HepG2 (cell line): ENCODE measurements around the gene KDM7A. TPM values are rescaled to one million over a fixed set of nuclear protein-coding genes. Genes with fewer than 3 reads are reported as not detected.

Experiments used
- CCAR2 ChIP-seq: fragments of 200-400 bp; formaldehyde crosslinking; optimal IDR thresholded peaks from 2 replicates; pipeline ENCODE3; 2018; ENCODE audit warnings: low read depth, mild to moderate bottlenecking, low read length, moderate library complexity
- FOXO4 ChIP-seq: sonication (generic); formaldehyde crosslinking; conservative IDR thresholded peaks from 2 replicates; pipeline ENCODE4 v1.8.1; 2023; ENCODE audit warnings: missing genetic modification reagents
- HMG20B ChIP-seq: conservative IDR thresholded peaks from 2 replicates; pipeline ENCODE4 v1.6.1; 2016; ENCODE audit warnings: missing genetic modification reagents, missing compliant biosample characterization
- HNF4G ChIP-seq, 2 experiments: sonication (generic) in 1 of 2; formaldehyde crosslinking in 1 of 2; IDR thresholded peaks; 2 replicates each; pipeline versions ENCODE4 v1.4.0 to v1.6.1; 2011 to 2020; ENCODE audit warnings: borderline replicate concordance in 2 of 2, low read depth in 2 of 2, mild to moderate bottlenecking in 2 of 2, low read length in 1 of 2, missing genetic modification reagents in 1 of 2, moderate library complexity in 1 of 2
- HNRNPK ChIP-seq: fragments of 200-400 bp; formaldehyde crosslinking; IDR thresholded peaks from 2 replicates; pipeline ENCODE4 v1.6.1; 2018; ENCODE audit warnings: low read length, low read depth, moderate library complexity, mild to moderate bottlenecking; ENCODE audit not compliant: poor library complexity, severe bottlenecking
- HOXD1 ChIP-seq: sonication (generic); formaldehyde crosslinking; IDR thresholded peaks from 2 replicates; pipeline ENCODE4 v1.5.0; 2020; ENCODE audit warnings: missing genetic modification reagents
- NBN ChIP-seq: fragments of 450-650 bp; conservative IDR thresholded peaks from 2 replicates; pipeline ENCODE4 v1.6.1; 2017
- NFE2 ChIP-seq: sonication (generic); formaldehyde crosslinking; IDR thresholded peaks from 2 replicates; pipeline ENCODE4 v1.4.0; 2020; ENCODE audit warnings: missing genetic modification reagents
- ONECUT2 ChIP-seq: sonication (generic); formaldehyde crosslinking; IDR thresholded peaks from 2 replicates; pipeline ENCODE4 v1.4.0; 2020; ENCODE audit warnings: missing genetic modification reagents
- PHF21A ChIP-seq: sonication (generic); formaldehyde crosslinking; IDR thresholded peaks from 2 replicates; pipeline ENCODE4 v1.5.0; 2020; ENCODE audit warnings: mild to moderate bottlenecking, missing genetic modification reagents
- POLR2G ChIP-seq: fragments of 200-400 bp; formaldehyde crosslinking; IDR thresholded peaks from 2 replicates; pipeline ENCODE4 v1.6.1; 2018; ENCODE audit warnings: mild to moderate bottlenecking, low read depth, low read length, moderate library complexity
- RXRA ChIP-seq: sonication (generic); formaldehyde crosslinking; IDR thresholded peaks from 2 replicates; pipeline ENCODE4 v1.5.1; 2020; ENCODE audit warnings: missing genetic modification reagents
- SSRP1 ChIP-seq: IDR thresholded peaks from 2 replicates; pipeline ENCODE4 v1.6.1; 2016; ENCODE audit warnings: control low read depth
- ZBTB3 ChIP-seq: sonication (generic); formaldehyde crosslinking; IDR thresholded peaks from 2 replicates; pipeline ENCODE4 v1.4.0; 2020; ENCODE audit warnings: low read depth, mild to moderate bottlenecking, moderate library complexity, missing genetic modification reagents, borderline replicate concordance
- ZFP36 ChIP-seq: fragments of 150-350 bp; IDR thresholded peaks from 2 replicates; pipeline ENCODE4 v1.6.1; 2018; ENCODE audit warnings: borderline replicate concordance, low read length, low read depth; ENCODE audit not compliant: partially characterized antibody
- ZFP91 ChIP-seq: sonication (generic); formaldehyde crosslinking; IDR thresholded peaks from 2 replicates; pipeline ENCODE4 v1.9.0; 2022; ENCODE audit warnings: missing genetic modification reagents, mild to moderate bottlenecking, borderline replicate concordance
- ZNF124 ChIP-seq: sonication (generic); formaldehyde crosslinking; IDR thresholded peaks from 2 replicates; pipeline ENCODE4 v1.4.0; 2020; ENCODE audit warnings: missing genetic modification reagents
- ZNF329 ChIP-seq: sonication (generic); formaldehyde crosslinking; IDR thresholded peaks from 2 replicates; pipeline ENCODE4 v1.9.0; 2021; ENCODE audit warnings: low read depth, mild to moderate bottlenecking, missing genetic modification reagents
- ZNF350 ChIP-seq: sonication (generic); formaldehyde crosslinking; IDR thresholded peaks from 2 replicates; pipeline ENCODE4 v1.4.0; 2020; ENCODE audit warnings: mild to moderate bottlenecking, low read depth, missing genetic modification reagents, borderline replicate concordance
- ZNF530 ChIP-seq: sonication (generic); formaldehyde crosslinking; IDR thresholded peaks from 2 replicates; pipeline ENCODE4 v1.5.0; 2020; ENCODE audit warnings: low read depth, mild to moderate bottlenecking, missing genetic modification reagents
- ZNF746 ChIP-seq: sonication (generic); formaldehyde crosslinking; IDR thresholded peaks from 2 replicates; pipeline ENCODE4 v1.8.0; 2022; ENCODE audit warnings: mild to moderate bottlenecking, missing genetic modification reagents
- ZNF75D ChIP-seq: sonication (generic); formaldehyde crosslinking; IDR thresholded peaks from 2 replicates; pipeline ENCODE4 v1.8.1; 2023; ENCODE audit warnings: missing genetic modification reagents, mild to moderate bottlenecking, borderline replicate concordance
- polyA plus RNA-seq, 8 experiments: library from polyadenylated mRNA; depleted of rRNA in 3 of 8; stranded (reverse) in 7 of 8; unstranded in 1 of 8; fragments of >200 nt; fragmentation: Illumina TruSeq in 4 of 8; extraction: Trizol in 4 of 8; gene quantifications; 2 replicates each; pipeline versions ENCODE4 v1.2.1 to v1.2.3, GENCODE V29; 2011 to 2016; ENCODE audit warnings: low read depth in 4 of 8, missing spikeins in 1 of 8, mixed read lengths in 1 of 8; ENCODE audit not compliant: insufficient read depth in 1 of 8
- total RNA-seq, 5 experiments: library from RNA; depleted of rRNA; stranded (reverse); fragments of >200 nt; fragmentation: Illumina TruSeq; extraction: Trizol; gene quantifications; 2 replicates each; pipeline ENCODE4 v1.2.3, GENCODE V29; 2016; ENCODE audit warnings: low read depth in 1 of 5
- TF ChIP-seq, protein P1 (sequence below): sonication (generic); formaldehyde crosslinking; IDR thresholded peaks from 2 replicates; pipeline ENCODE4 v1.4.0; 2020; ENCODE audit warnings: missing genetic modification reagents, mild to moderate bottlenecking, borderline replicate concordance

KDM7A gene
- total and polyA plus RNA-seq, 2 of the 13 experiments (the other 11 are each of a cell fraction or from before 2014, with no cell fraction given): 10.8 to 16.8 TPM

DNA sequence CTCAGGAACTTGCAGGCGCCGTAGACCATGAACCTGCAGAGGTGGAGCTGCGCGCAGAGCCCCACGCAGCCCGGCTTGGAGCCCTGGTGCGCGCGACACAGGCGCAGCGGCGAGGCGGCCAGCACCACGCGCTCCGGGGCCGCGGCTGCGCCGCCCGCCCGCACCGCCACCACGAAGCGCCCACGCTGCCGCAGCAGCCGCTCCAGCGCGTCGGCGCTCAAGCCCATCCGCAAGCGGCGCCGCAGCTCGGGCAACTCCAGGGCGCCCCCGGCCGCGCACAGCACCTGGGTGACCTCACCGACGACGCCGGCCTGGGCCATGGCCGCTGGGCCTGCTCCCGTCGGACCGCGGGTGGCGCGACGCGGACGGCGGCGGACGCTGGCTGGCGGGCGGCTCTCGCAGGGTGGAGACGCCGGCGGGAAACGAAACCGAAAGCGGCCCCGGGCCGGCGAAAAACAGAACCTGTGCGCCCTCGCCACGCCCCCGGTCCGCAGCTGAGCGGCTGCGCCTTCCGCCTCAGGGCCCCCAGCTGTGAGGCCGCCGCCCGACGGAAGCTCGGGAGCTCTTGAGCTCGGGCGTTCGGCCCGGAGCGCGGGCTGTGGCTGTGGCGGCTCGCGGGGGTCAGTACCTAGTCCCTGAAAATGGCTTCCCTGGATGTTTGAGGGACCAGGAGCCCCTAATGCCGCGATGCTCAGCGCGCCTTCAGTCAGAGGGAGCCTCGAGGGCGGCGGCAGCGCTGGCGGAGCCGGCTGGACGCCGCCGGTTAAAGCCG, 114.1 kb downstream of the KDM7A start, which contains the start of gene PARP12 (continued):
- TF ChIP-seq ZNF746 (CRISPR knock-in tag) (no peak), HMG20B (no peak), ZFP91 (CRISPR knock-in tag) (peak; percentile 79), CCAR2 (no peak), POLR2G (peak; percentile 63), ZNF350 (CRISPR knock-in tag) (no peak), HOXD1 (CRISPR knock-in tag) (no peak), RXRA (CRISPR knock-in tag) (peak; percentile 58; the same call in 1 of the 2 replicates), ONECUT2 (no peak), NFE2 (CRISPR knock-in tag) (no peak), ZNF530 (CRISPR knock-in tag) (no peak), ZFP36 (no peak), HNF4G (IDR thresholded peaks at IDR 0.05; ENCODE audit: borderline replicate concordance, low read depth, low read length) (no peak; the same call in 1 of the 2 replicates), HNF4G (CRISPR knock-in tag; IDR thresholded peaks at IDR 0.05; ENCODE audit: borderline replicate concordance, low read depth) (0 out of 2 replicates have a peak, but pooled peaks have one; percentile 51), HNRNPK (peak; percentile 90), ZNF329 (CRISPR knock-in tag) (0 out of 2 replicates have a peak, but pooled peaks have one; percentile 31), ZBTB3 (CRISPR knock-in tag) (no peak), SSRP1 (no peak), ZNF124 (CRISPR knock-in tag) (no peak), FOXO4 (CRISPR knock-in tag) (no peak), NBN (no peak), ZNF75D (CRISPR knock-in tag) (no peak), PHF21A (CRISPR knock-in tag) (peak; percentile 53; the same call in 1 of the 2 replicates)
- TF ChIP-seq, protein P1, sequence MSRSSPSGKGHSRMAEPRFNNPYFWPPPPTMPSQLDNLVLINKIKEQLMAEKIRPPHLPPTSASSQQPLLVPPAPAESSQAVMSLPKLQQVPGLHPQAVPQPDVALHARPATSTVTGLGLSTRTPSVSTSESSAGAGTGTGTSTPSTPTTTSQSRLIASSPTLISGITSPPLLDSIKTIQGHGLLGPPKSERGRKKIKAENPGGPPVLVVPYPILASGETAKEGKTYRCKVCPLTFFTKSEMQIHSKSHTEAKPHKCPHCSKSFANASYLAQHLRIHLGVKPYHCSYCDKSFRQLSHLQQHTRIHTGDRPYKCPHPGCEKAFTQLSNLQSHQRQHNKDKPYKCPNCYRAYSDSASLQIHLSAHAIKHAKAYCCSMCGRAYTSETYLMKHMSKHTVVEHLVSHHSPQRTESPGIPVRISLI (CRISPR knock-in tag): no peak
